ENCODE results near the gene REG4.

DNA sequence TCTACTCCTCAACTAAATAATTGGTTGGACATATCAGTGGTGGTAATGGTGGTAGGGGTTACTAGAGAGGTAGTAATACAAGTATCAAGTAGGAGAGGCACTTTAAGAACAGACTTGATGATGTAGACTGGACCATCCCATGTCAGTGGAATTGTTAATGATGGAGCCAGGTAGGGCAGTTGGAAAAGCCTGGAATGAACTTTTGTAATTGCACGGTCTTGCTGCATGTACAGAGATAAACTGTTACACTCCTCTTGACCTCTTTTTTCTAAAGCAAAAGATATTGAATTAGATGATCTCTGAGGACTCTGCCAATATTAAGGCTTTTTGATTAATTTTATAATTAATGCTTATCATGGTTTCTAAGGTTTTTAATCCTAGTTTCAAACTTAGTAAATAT is 48.3 kb downstream of the REG4 start:
- TF ChIP-seq POLR2A (IDR thresholded peaks at IDR 0.05), result no peak
- TF ChIP-seq, protein P1, sequence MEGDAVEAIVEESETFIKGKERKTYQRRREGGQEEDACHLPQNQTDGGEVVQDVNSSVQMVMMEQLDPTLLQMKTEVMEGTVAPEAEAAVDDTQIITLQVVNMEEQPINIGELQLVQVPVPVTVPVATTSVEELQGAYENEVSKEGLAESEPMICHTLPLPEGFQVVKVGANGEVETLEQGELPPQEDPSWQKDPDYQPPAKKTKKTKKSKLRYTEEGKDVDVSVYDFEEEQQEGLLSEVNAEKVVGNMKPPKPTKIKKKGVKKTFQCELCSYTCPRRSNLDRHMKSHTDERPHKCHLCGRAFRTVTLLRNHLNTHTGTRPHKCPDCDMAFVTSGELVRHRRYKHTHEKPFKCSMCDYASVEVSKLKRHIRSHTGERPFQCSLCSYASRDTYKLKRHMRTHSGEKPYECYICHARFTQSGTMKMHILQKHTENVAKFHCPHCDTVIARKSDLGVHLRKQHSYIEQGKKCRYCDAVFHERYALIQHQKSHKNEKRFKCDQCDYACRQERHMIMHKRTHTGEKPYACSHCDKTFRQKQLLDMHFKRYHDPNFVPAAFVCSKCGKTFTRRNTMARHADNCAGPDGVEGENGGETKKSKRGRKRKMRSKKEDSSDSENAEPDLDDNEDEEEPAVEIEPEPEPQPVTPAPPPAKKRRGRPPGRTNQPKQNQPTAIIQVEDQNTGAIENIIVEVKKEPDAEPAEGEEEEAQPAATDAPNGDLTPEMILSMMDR (IDR thresholded peaks at IDR 0.05), result no peak

Measured in heart left ventricle (tissue), 13 donors.